ENCODE data around the gene THY1. TPM values are rescaled to one million over a fixed set of nuclear protein-coding genes. Genes with fewer than 3 reads are reported as not detected.

Gene THY1
- total and polyA plus RNA-seq, 7 donors: 5.3 to 214 (median 59.8) TPM

DNA sequence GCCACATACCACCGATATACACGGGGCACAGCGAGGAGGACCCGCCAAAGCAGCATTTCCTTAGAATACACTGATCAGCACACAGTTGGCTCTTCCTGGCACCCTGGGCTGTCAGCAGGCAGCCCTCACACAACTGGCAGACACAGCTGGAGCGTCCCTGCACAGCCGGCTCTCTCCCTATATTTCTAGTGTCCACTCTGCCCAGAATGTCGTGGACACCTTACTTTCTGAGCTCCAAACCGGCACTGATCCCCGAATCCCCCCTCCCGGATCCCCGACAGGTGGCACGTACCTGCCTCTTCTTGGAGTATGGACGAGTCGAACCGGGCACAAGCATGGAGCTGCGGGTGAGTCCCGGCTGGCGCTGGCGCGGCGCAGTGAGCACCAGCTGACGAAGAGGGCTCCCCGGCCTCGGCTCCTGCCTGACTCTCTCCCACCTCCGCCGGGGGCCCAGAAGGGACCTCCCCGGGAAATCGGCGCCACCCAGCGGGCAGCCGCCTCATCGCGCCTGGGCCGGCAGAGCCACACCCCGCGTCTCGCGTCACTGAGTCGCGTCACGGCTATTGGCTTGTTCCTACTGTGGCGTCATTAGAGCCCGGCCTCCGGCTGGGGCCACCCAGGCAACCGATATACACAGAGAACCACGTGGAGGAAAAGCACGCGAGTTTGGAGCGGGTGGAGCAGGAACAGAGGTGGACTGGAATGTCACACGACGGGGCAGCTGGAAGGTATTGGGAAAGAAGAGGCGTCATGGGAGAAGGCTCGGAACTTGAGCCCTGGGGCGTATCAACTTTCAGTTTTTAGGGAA, 41.6 kb downstream of the THY1 start, which contains the start of gene USP2:
USP2 (minus strand) TSS at position 510 of the 808 bp plus-strand sequence. CDS start 8,210 bp downstream, outside the sequence.
- H3K4me1 ChIP-seq: peaks cover 0 to 22% (median 15%) of the 10 kb centered on the region in 4 donors
- peak within 1 kb of the TSS; percentile 20 to 79 (median 62) for H3K27ac ChIP-seq
- WGBS, 2 donors: 0% methylated on average over 54 of the region's 54 CpGs
- intact Hi-C loops (cut with DNase I): loop anchor here (1.0 to 5.0 kb wide), 2 partner anchors 25 to 39 kb away; partner anchors contain the start of gene C1QTNF5
- H3K4me3 ChIP-seq: peak within 1 kb of the TSS; percentile 32 to 47 (median 40)
- no peaks in the 10 kb centered on the region for H3K27me3 ChIP-seq
- DNase-seq: peak; percentile 98
- TF ChIP-seq POLR2AphosphoS5 (IDR thresholded peaks at IDR 0.05) (peak; percentile 25 to 85 (median 48)), POLR2A (IDR thresholded peaks at IDR 0.05) (peak in 1 of 2 donors; percentile 41), EP300 (IDR thresholded peaks at IDR 0.05) (peak in 3 of 4 donors; percentile 62 to 92 (median 82))
- TF ChIP-seq, protein P1, sequence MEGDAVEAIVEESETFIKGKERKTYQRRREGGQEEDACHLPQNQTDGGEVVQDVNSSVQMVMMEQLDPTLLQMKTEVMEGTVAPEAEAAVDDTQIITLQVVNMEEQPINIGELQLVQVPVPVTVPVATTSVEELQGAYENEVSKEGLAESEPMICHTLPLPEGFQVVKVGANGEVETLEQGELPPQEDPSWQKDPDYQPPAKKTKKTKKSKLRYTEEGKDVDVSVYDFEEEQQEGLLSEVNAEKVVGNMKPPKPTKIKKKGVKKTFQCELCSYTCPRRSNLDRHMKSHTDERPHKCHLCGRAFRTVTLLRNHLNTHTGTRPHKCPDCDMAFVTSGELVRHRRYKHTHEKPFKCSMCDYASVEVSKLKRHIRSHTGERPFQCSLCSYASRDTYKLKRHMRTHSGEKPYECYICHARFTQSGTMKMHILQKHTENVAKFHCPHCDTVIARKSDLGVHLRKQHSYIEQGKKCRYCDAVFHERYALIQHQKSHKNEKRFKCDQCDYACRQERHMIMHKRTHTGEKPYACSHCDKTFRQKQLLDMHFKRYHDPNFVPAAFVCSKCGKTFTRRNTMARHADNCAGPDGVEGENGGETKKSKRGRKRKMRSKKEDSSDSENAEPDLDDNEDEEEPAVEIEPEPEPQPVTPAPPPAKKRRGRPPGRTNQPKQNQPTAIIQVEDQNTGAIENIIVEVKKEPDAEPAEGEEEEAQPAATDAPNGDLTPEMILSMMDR (IDR thresholded peaks at IDR 0.05): peak; percentile 76 to 91 (median 88)
- no peaks in the 10 kb centered on the region for H3K36me3 ChIP-seq
- no peaks in the 10 kb centered on the region for H3K9me3 ChIP-seq

DNA sequence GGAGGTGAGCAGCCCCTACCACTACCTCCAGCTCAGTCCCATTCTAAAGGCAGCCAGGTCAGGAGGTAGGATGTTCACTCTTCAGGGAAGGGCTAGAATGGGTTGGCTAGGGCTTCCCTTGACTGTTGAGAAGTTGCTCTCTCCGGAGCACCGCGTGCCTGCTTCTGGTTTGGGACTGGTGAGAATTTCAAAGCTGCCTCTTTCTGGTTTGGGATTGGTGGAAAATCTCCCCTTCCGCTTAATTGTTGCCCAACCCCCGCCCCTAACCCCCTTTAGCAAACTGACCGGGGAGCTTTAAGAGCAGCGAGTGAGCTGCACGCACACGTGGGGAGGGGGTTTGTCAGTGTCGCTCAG, 42.2 kb downstream of the THY1 start:
- peak overlapping the region in 3 of 4 donors; percentile 34 to 47 (median 47) for H3K4me3 ChIP-seq
- no peak for DNase-seq
- no peaks in the 10 kb centered on the region for H3K36me3 ChIP-seq
- H3K27me3 ChIP-seq: no peaks in the 10 kb centered on the region
- H3K27ac ChIP-seq: peak overlapping the region; percentile 20 to 79 (median 62)
- peaks cover 0 to 28% (median 21%) of the 10 kb centered on the region in 4 donors for H3K4me1 ChIP-seq
- TF ChIP-seq EP300 (IDR thresholded peaks at IDR 0.05): no peak
- TF ChIP-seq POLR2A (IDR thresholded peaks at IDR 0.05): no peak
- TF ChIP-seq POLR2AphosphoS5 (IDR thresholded peaks at IDR 0.05): no peak
- TF ChIP-seq, protein P1 (IDR thresholded peaks at IDR 0.05): no peak
- WGBS, 2 donors: 10% methylated on average over 10 of the region's 10 CpGs
- intact Hi-C loops (cut with DNase I): loop anchor here (1.0 to 5.0 kb wide), 2 partner anchors 25 to 39 kb away; partner anchors contain the start of gene C1QTNF5
- H3K9me3 ChIP-seq: no peaks in the 10 kb centered on the region

DNA sequence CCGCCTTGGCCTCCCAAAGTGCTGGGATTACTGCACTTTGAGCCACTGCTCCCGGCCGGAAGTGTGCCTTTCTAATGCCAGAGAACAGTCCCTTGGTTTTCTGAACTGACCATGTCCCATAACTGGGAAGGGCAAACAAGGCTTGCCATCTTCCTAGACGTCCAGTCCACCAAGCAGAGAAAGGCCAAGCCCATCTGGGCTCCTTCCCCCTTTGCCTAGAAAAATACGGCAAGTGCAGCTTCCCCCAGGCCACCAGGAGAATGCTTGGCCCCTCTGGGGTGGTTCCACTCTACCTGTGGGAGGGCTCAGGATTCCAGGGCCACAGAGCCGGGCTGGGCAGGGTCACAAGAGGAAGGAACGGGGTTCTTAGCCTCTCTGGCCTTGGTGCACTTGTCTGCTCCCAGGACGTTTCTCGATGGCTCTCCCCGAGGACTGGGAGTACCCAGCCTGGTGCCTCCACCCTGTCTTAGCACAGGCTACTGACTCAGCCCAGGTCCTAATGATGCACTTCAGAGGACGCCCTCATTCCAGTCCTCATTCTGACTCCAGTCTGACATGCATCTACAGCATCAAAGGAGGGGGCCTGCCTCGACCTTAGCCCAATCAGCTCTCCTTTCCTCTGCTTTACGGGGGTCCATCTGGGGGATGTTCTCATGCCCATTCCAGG, 42.7 kb downstream of the THY1 start:
- intact Hi-C loops (cut with DNase I): loop anchor here (5.0 kb wide), 1 partner anchor 38 kb away; the partner anchor contains the start of gene C1QTNF5
- H3K4me3 ChIP-seq: peak overlapping the region in 1 of 4 donors; percentile 47
- no peak for TF ChIP-seq POLR2A (IDR thresholded peaks at IDR 0.05)
- TF ChIP-seq, protein P1 (IDR thresholded peaks at IDR 0.05): no peak
- TF ChIP-seq POLR2AphosphoS5 (IDR thresholded peaks at IDR 0.05): no peak
- TF ChIP-seq EP300 (IDR thresholded peaks at IDR 0.05): no peak
- H3K36me3 ChIP-seq: no peaks in the 10 kb centered on the region
- peak overlapping the region in 1 of 4 donors; percentile 69 for H3K27ac ChIP-seq
- H3K4me1 ChIP-seq: peaks cover 0 to 33% (median 25%) of the 10 kb centered on the region in 4 donors
- no peaks in the 10 kb centered on the region for H3K27me3 ChIP-seq
- no peaks in the 10 kb centered on the region for H3K9me3 ChIP-seq
- WGBS, 2 donors: 67 to 81% methylated on average over 13 of the region's 13 CpGs
- no peak for DNase-seq

DNA sequence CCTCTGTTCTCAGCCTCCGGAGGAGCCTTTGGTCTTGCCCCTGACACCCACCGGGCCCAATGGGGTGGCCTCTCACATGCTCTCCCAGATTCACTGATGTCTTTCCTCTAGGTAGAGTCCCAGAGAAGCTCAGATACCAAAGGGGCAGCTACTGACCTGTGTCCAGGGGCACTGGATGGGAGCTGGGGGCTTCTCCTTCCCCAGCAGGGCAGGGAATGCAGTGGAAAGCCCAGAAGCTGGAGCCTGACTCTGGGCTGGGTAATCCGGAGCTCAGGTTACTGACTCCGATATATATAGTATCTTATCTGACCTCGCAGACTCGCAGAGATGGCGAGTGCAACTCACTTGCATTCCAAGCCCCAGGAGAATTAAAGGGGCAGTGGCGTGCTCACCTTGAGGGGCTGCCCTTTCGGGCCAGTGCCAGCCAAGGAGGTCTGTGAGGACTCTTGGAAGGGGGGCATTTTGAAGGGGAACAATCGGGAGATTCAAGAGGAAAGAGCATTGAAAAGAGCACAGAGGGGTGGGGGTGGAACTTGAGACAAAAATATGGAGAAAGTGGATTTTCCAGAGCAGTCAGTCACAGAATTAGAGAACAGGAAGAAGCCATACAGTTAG, 44.0 kb downstream of the THY1 start:
- peaks cover 0 to 44% (median 37%) of the 10 kb centered on the region in 4 donors for H3K4me1 ChIP-seq
- H3K9me3 ChIP-seq: no peaks in the 10 kb centered on the region
- DNase-seq: no peak
- no peak for TF ChIP-seq POLR2A (IDR thresholded peaks at IDR 0.05)
- H3K27ac ChIP-seq: no peak overlapping the region
- WGBS, 2 donors: 81 to 83% methylated on average over 10 of the region's 10 CpGs
- no peaks in the 10 kb centered on the region for H3K27me3 ChIP-seq
- intact Hi-C loops (cut with DNase I): no loop called here
- H3K36me3 ChIP-seq: no peaks in the 10 kb centered on the region
- no peak overlapping the region for H3K4me3 ChIP-seq

Data from sigmoid colon (tissue), 7 donors.